GM18517 (cell line): ENCODE results near the gene CPOX.

ENCODE experiments used
- ATAC-seq: cut with Tn5 transposase; IDR thresholded peaks from one replicate; pipeline ENCODE4 v1.9.1; 2021; ENCODE audit warnings: mild to moderate bottlenecking, moderate library complexity; ENCODE audit not compliant: unreplicated experiment

The CPOX gene

GRCh38 chr3:98596541-98597500 is 3.4 kb upstream of the CPOX start:
- no peak for ATAC-seq

- no peak for ATAC-seq
These were observed 2.7 kb upstream of the CPOX start for GRCh38 chr3:98596087-98596486.

GRCh38 chr3:98594628-98595324 is 1.4 kb upstream of the CPOX start:
- ATAC-seq = no peak

- no peak for ATAC-seq
These were observed 971 bp downstream of the CPOX start for GRCh38 chr3:98592345-98592935.

GRCh38 chr3:98589331-98590036 is 3.9 kb downstream of the CPOX start:
- no peak for ATAC-seq

- no peak for ATAC-seq
These were observed 5.3 kb downstream of the CPOX start for GRCh38 chr3:98588065-98588464.

DNA sequence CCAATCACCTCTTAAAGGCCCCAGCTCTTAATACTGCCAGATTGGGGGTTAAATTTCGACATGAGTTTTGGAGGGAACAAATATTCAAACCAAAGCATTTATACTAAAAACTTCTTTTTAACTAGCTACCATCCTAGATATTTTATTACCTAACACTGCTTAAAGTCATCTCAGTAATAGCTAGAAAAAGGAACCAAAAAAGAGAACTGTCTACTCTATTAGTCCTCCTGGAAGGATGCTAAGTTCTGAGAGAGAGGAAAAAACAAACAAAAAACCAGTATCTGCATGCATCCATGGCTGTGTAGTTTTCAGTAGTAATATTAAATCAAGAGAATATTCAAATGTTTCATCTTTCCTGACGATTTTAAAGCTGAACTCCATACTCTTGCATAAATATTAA is 5.8 kb downstream of the CPOX start:
- no peak for ATAC-seq

GRCh38 chr3:98584547-98584946 is 8.9 kb downstream of the CPOX start:
- no peak for ATAC-seq

DNA sequence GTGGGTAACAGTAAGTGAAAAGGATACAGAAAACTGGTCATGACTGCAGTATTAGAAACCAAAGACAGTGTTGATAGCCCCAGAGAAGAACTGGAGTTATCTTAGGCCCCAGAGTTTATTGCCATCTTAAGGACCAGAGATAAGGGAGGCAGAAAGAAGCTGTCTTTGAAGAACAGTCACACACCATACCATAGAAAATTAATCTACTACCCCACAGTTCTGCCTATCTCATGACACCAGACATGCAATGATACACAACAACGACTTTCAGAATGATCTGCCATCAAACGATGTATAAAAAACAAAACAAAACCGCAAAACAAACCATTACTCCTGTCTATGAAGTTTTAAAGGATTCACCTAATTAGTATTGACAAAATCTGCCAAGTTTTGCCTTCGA is 9.6 kb downstream of the CPOX start:
- ATAC-seq = no peak

GRCh38 chr3:98582042-98582441 is 11.4 kb downstream of the CPOX start:
- ATAC-seq = no peak

GRCh38 chr3:98581474-98581873 is 11.9 kb downstream of the CPOX start:
- ATAC-seq = no peak

- ATAC-seq = no peak
These were observed 12.7 kb downstream of the CPOX start for GRCh38 chr3:98580401-98581386.

DNA sequence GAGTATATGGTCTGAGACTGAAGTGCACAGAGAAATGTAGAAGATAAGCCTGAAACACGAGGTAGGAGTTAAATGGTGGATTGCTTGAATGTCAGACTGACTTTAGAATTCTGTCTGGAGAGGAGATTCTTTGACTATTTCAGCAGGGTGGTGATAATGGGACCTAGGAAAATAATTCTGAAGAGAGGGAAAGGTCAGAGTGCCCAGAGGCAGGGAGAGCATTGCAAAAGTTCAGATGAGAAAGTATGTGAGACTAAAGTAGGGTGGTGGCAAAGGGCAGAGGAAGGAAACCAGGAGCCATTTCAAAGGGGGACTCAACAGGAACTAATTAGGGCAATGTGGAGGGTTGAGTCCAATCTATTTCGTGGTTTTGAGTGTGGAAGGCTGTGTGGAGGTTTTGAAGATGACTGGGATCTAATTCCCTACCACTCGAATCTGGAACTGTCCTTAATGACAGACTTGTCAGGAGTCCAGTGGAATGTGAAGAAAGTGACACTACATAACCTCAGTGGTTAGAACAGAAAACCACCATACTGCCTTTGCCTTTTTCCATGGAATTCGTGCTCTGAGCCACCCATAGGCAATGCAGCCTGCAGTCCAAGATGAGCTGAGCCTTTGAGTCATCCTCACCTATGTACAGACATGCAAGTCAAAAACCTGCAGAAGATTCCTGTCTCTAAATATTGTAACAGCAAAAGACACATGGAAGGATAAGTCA is 16.1 kb downstream of the CPOX start:
- ATAC-seq = no peak

GRCh38 chr3:98574132-98574531 is 19.3 kb downstream of the CPOX start:
- no peak for ATAC-seq

DNA sequence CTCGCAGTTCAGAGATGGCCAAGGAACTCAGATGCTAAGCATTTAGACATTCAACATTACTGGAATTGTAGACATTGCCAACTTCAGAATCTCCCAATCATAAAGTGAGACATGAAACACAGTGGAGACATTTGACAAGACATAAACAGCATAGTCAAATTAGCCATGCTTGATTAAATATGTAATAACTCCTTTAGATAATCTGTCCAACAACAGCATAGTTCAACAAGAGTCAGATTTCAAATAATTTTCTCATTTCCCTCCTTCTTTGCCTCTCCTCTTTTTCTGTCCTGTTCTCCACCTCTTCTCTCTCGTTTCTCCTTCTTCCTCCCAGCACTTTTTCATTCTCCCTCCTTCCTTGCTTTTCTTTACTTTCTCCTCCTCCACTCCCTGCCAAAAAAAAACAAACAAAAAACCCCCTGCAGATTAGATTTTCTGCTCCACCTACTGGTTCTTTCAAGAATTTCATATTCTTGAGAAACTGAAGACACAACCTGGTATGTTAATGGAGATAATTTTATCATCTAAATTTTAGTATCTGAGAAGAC is 20.2 kb downstream of the CPOX start:
- peak; percentile 71 for ATAC-seq

GRCh38 chr3:98568402-98568801 is 25.0 kb downstream of the CPOX start:
- ATAC-seq = no peak

- no peak for ATAC-seq
These were observed 25.6 kb downstream of the CPOX start for GRCh38 chr3:98567666-98568270.

DNA sequence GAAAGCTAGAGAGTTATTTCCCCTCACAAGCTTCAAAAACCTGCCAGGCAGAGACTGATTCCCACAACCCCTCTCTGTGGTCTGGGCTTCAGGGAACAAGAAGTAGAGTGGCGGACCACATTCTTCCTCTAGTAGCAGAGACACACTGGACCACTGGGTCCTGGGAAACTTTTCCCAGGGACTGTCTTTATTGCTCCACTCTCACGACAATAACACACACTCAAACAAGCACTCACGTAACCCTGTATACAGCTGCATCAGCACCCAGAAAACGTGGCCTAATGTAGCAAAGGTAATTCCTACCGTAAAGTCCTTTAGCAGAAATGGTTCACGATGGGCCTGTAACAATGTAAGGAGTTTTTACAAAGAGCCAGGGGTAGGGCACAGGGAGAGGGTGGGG is 27.6 kb downstream of the CPOX start:
- ATAC-seq = no peak

DNA sequence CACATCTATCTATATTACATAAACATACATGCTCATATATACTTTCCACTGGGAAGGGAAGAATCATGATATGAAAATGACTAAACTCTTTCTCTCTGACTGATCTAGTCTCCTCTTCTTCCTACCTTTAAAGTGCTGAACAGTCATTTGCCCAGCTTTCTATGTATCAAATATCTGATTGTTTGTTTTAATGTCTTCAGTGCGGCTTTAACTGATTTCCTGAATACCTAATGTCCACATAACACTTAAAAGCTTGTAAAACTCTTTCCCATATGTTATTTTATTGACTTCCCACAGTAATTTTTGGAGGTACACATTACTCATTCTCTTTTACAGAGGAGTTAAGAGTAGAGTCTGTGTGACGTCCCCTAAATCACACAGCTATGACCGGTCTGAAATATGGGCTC is 28.2 kb downstream of the CPOX start:
- ATAC-seq = no peak
